HK-2 (cell line): ENCODE results near the gene SPEN.

ENCODE experiments used
- DNase-seq: peaks from one replicate; pipeline ENCODE4 v3.0.0-alpha.2; 2018; ENCODE audit not compliant: unreplicated experiment

The SPEN gene

DNA sequence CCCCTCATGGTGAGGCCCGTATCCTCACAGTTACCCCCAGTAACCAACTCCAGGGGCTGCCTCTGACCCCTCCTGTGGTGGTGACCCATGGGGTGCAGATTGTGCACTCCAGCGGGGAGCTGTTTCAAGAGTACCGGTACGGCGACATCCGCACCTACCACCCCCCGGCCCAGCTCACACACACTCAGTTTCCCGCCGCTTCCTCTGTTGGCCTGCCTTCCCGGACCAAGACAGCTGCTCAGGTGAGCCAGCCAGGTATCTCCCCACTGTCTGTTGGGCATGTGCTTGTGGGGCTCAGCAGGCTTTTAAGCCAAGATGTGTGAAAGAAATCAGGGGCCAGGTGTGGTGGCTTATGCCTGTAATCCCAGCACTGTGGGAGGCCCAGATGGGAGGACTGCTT is 88.5 kb downstream of the SPEN start:
- no peak for DNase-seq

DNA sequence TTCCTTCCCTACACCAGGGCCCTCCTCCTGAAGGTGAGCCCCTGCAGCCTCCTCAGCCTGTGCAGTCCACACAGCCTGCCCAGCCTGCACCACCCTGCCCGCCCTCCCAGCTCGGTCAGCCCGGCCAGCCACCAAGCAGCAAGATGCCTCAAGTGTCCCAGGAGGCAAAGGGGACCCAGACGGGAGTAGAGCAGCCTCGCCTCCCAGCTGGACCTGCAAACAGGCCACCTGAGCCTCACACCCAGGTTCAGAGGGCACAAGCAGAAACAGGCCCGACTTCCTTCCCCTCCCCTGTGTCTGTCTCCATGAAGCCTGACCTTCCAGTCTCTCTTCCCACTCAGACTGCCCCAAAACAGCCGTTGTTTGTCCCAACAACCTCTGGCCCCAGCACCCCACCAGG is 89.6 kb downstream of the SPEN start:
- no peak for DNase-seq

DNA sequence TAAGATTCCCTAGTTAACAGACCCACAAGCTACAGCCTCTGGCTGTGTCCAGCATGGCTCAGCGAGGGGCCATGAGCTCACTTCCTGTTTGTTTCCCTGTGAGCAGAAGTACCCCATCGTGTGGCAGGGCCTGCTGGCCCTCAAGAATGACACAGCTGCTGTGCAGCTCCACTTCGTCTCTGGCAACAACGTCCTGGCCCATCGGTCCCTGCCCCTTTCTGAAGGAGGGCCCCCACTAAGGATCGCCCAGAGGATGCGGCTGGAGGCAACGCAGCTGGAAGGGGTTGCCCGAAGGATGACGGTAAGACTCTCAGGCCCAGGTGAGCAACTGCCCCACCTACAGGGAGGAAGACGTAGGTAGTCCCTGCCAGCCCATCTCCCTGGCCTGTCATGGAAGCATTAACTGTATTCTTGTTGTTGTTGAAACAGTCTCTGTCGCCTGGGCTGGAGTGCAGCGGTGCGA is 90.2 kb downstream of the SPEN start:
- DNase-seq, result no peak

GRCh38 chr1:15938628-15939161 is 91.2 kb downstream of the SPEN start:
- DNase-seq, result no peak

DNA sequence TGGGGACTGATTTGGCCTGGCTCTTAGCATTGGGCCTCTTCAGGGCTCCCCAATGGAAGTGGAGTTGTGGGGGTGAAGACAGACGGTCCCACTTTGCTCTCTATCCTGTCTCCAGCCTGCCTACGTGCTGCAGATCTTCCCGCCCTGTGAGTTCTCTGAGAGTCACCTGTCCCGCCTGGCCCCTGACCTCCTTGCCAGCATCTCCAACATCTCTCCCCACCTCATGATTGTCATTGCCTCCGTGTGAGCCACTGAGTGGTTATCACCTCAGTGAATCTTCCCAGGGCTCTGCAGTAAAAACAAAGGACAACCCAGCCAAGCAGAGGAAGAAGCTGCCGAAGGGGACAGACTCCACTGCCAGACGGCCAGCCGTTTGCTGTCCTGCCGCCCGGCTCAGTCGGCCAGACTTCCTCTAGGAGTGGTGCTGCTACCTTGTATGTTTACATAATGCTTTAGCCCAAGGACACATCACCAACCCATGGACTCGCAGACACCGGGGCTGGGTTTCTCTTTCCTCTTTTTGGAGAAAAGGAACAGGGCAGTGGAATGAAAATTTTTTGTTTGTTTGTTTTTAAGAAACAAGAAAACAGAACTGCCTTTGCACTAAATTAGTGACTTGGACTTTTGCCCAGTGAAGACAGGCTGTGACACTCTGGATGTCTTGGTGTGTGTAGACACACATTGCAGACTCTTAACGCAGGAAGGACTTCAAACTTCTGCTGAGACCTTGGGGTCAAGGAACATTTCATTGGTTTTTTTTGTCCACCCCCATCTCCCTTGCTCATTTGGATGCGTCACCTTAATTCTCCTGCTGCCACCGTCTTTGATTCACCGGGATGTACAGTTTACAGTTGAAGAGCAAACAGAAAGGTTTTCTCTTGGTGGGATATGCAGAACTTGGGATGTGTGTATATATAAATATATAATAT is 91.9 kb downstream of the SPEN start:
- no peak for DNase-seq

GRCh38 chr1:15940110-15941043 is 92.9 kb downstream of the SPEN start:
- no peak for DNase-seq

- no peak for DNase-seq
Measured at GRCh38 chr1:15941044-15941840, 93.7 kb downstream of the SPEN start.

GRCh38 chr1:15941899-15942660 is 94.6 kb downstream of the SPEN start:
- no peak for DNase-seq

- no peak for DNase-seq
Measured at GRCh38 chr1:15942661-15943327, 95.3 kb downstream of the SPEN start.

DNA sequence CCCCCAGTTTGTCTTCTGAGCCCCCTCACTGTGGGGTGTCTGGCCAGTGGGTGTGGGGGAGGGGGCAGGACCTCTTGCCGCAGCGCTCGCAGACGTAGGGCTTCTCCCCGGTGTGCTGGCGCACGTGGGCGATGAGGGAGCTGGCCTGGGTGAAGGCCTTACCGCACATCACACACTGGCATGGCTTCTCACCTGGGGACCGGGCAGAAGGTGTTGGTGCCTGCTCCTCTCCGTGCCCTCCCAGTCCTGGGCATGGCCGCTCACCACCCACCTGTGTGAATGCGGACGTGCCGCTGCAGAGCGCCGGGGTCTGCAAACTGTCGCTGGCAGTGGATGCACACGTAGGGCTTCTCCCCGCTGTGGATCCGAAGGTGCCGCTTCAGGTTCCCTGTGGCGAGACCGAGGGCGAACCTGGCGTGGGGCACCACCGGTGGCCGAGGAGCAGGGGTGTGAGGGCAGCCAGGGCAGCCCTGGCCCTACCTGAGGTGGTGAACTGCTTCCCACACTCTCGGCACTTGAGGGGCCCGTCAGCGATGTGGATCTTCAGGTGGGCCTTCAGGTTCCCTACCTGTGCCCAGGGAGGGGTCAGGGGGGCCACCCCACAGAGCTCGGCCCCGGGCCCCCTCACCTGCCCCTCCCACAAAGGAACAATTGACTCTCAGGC is 96.0 kb downstream of the SPEN start:
- no peak for DNase-seq

DNA sequence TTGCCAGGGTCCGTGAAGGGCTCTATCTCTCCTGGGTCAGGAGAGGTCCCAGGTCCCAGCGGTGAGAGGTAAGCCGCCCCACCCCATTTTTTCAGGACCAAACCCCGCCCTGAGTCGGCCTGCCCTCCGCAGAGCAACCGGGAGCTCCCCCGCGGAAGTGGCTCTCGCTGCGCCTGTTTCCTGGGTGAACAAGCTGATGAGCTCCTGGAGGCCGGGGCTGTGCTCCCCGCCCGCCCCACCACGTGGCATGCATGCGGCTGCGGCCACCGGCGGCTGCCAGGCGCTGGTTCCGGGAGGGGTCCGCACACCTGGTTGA is 96.4 kb downstream of the SPEN start:
- no peak for DNase-seq

- DNase-seq, result no peak
Measured at GRCh38 chr1:15944308-15945010, 97.0 kb downstream of the SPEN start.

DNA sequence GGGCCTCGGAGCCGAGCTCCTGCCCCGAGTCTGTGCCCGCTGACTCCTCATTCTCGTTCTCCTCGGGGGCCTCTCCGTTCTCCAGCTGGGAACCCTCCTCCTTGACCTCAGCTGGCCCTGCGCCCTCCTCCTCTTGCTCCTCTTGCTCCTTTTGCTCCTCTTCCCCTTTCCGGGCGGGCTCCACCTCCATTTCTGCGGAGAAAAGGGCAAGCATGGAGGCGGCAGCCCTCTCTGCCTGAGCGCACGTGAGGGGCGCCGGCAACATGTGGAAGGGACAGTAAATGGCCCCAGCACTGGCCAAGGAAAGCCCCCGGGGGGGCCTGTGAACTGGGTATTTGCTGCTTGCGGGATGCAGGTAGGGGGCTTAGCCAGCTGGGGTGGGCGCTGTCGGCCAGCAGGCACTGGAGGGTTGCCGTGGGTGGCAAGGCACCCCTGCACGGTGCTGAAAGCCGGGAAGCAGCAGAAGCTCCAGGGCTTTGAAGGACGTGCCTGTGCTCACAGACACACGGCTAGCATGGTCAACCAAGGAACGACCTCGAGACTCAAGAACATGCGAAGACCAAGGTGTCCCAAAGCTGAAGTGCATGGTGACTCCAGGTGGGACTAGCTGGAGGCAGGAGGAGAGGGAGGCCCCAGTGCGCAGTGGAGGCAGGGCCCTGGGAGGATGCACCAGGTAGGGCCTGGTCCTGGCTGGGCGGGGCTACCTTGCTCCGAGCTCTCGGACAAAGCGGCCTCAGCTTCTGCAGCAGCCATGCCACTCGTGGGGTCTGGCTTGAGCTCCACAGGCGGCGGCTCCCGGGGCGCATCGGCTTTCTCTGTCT is 97.7 kb downstream of the SPEN start:
- no peak for DNase-seq

DNA sequence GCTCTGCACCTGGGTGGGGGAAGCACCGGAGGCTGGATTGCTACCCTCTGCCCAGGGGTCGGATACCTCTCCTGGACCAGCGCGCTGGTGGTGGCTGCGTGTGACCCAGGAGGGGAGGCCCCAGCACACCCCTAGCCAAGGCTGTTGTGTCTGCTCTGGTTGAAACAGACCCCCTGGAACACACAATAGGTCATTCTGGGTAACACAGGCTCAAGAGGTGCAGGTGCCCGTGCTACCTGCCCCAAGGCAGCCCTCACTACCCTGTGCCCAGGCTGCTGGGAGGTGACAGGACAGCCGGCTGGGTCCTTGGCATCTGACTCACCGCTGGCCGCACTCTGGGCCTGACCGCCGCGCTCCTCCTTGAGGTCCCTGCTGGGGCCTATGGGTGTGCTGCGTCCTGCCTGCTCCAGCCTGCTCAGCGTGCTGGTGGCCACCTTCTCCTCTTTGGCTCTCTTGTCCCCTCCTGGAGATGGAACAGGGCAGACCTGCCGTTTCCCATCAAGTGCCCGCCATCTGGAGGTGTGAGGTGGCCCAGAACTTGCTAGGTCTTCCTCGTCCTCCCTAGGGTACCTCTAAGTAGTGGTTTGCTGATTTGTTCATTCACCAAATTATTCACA is 98.4 kb downstream of the SPEN start:
- DNase-seq, result no peak

GRCh38 chr1:15946571-15947381 is 99.3 kb downstream of the SPEN start:
- no peak for DNase-seq

GRCh38 chr1:15947382-15948090 is 100.0 kb downstream of the SPEN start:
- DNase-seq, result no peak
